Esophagus muscularis mucosa (tissue), 4 donors: ENCODE results near the gene MRO. TPM values are rescaled to one million over a fixed set of nuclear protein-coding genes. Genes with fewer than 3 reads are reported as not detected.
"Not testable (repeated sequence)": the region's sequence is repeated elsewhere in the genome, so short reads cannot be mapped to it uniquely, and the experiment has no call there.

Experiments
- DNase-seq: peaks from one replicate; pipeline ENCODE4 v3.0.0-alpha.2; 2017; ENCODE audit errors: extremely low spot score
- H3K27ac ChIP-seq, 4 donors: fragments of 200-600 bp; sonication (generic); replicated peaks in 1 of 4; 1 replicate in 3 of 4; 2 replicates in 1 of 4; pipeline ENCODE4 v1.5.1; 2016 to 2019; ENCODE audit warnings: mild to moderate bottlenecking in 1 of 4
- H3K27me3 ChIP-seq, 4 donors: fragments of 200-600 bp; sonication (generic); one replicate each; pipeline versions ENCODE4 v1.5.1 to v1.6.0; 2016 to 2019
- H3K36me3 ChIP-seq, 4 donors: fragments of 200-600 bp; sonication (generic); one replicate each; pipeline ENCODE4 v1.5.1; 2016 to 2019
- H3K4me1 ChIP-seq, 4 donors: fragments of 200-600 bp; sonication (generic); one replicate each; pipeline ENCODE4 v1.5.1; 2016 to 2019
- H3K4me3 ChIP-seq, 4 donors: fragments of 200-600 bp; sonication (generic); 1 replicate in 2 of 4; 2 replicates in 2 of 4; pipeline ENCODE4 v1.5.1; 2016 to 2019; ENCODE audit warnings: mild to moderate bottlenecking in 4 of 4, moderate library complexity in 1 of 4
- H3K9me3 ChIP-seq, 4 donors: fragments of 200-600 bp; sonication (generic); 1 replicate in 3 of 4; 2 replicates in 1 of 4; pipeline ENCODE4 v1.5.1; 2016 to 2019
- CTCF ChIP-seq, 3 experiments: fragments of 200-600 bp in 2 of 3; fragments of 450-650 bp in 1 of 3; sonication (generic) in 2 of 3; IDR thresholded peaks; one replicate each; pipeline ENCODE4 v1.5.1; 2017 to 2019; ENCODE audit warnings: antibody characterized with exemption in 3 of 3, mild to moderate bottlenecking in 2 of 3, moderate library complexity in 1 of 3
- EP300 ChIP-seq: sonication (generic); formaldehyde crosslinking; IDR thresholded peaks from one replicate; pipeline ENCODE4 v1.6.1; 2017; ENCODE audit warnings: antibody characterized with exemption
- POLR2A ChIP-seq: fragments of 450-650 bp; IDR thresholded peaks from one replicate; pipeline ENCODE4 v1.6.1; 2017; ENCODE audit warnings: antibody characterized with exemption, moderate library complexity, mild to moderate bottlenecking, low read depth
- POLR2AphosphoS5 ChIP-seq, 2 donors: sonication (generic); formaldehyde crosslinking; IDR thresholded peaks; one replicate each; pipeline ENCODE4 v1.6.1; 2017; ENCODE audit warnings: antibody characterized with exemption in 2 of 2
- WGBS: methylation state at CpG from one replicate; pipeline ENCODE4 v1.1.5; 2018; 5-methylcytosine and 5-hydroxymethylcytosine counted together
- intact Hi-C: fragments of 100-400 bp; cut with DNase I; formaldehyde crosslinking; loops from one replicate; pipeline ENCODE4 v1.15.1; 2023
- total RNA-seq, 4 donors: library from RNA; depleted of rRNA; stranded (reverse); fragments of >200 nt; gene quantifications; one replicate each; pipeline versions ENCODE4 v1.1.0 to v1.2.1, GENCODE V29; 2016

MRO gene
- total RNA-seq, 4 donors from 2014 or later = 0.52 to 1.4 (median 0.83) TPM

GRCh38 chr18:50839996-50840395, 20.2 kb upstream of the MRO start:
- no peak for DNase-seq
- Histone ChIP-seq H3K36me3 (no peaks in the 10 kb centered on the region), H3K27ac (no peak overlapping the region), H3K4me3 (no peak overlapping the region), H3K4me1 (peaks cover 0 to 7% (median 4%) of the 10 kb centered on the region in 4 donors), H3K27me3 (no peaks in the 10 kb centered on the region), H3K9me3 (no peaks in the 10 kb centered on the region)
- TF ChIP-seq EP300 (no peak), CTCF (IDR thresholded peaks at IDR 0.05) (no peak), POLR2A (no peak), POLR2AphosphoS5 (IDR thresholded peaks at IDR 0.05) (no peak)
- intact Hi-C loops = no loop called here
- WGBS = 74% methylated on average over 3 of the region's 3 CpGs

DNA sequence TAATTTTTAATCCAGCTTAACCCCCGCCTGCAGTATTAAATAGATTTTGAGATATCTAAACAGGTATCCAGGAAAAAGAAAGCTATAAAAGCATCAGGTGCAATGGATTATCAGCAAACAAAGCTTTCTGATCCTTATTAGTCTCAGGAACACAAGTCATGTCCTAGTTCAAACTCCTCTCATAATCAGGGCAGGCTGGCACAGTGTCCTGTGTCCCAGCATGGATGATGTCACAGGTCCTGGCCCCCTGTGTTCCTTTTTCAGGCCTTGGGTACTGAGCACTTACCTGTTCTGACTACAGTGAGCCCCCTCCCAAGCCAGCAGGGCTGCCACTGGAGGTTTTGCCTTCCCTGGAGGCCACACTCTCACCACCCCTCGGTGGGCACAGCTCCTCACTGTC, 19.5 kb upstream of the MRO start:
- DNase-seq = no peak
- no peak overlapping the region for H3K4me3 ChIP-seq
- no peak overlapping the region for H3K27ac ChIP-seq
- intact Hi-C loops = no loop called here
- H3K4me1 ChIP-seq = peaks cover 0 to 7% (median 3%) of the 10 kb centered on the region in 4 donors
- no peaks in the 10 kb centered on the region for H3K27me3 ChIP-seq
- no peaks in the 10 kb centered on the region for H3K9me3 ChIP-seq
- 91% methylated on average over 2 of the region's 2 CpGs for WGBS
- TF ChIP-seq POLR2A (no peak), CTCF (IDR thresholded peaks at IDR 0.05) (no peak), EP300 (no peak)
- no peaks in the 10 kb centered on the region for H3K36me3 ChIP-seq

GRCh38 chr18:50836521-50836957, 16.7 kb upstream of the MRO start:
- no peak for DNase-seq
- H3K4me3 ChIP-seq = no peak overlapping the region
- WGBS = 66% methylated on average over 2 of the region's 2 CpGs
- H3K36me3 ChIP-seq = no peaks in the 10 kb centered on the region
- TF ChIP-seq POLR2A (no peak), POLR2AphosphoS5 (IDR thresholded peaks at IDR 0.05) (no peak), EP300 (no peak), CTCF (IDR thresholded peaks at IDR 0.05) (no peak)
- intact Hi-C loops = no loop called here
- H3K4me1 ChIP-seq = peaks cover 0 to 7% (median 3%) of the 10 kb centered on the region in 4 donors
- H3K9me3 ChIP-seq = no peaks in the 10 kb centered on the region
- no peaks in the 10 kb centered on the region for H3K27me3 ChIP-seq
- H3K27ac ChIP-seq = no peak overlapping the region

- H3K36me3 ChIP-seq, H3K4me3 ChIP-seq, DNase-seq, H3K27me3 ChIP-seq, H3K9me3 ChIP-seq, intact Hi-C loops, H3K27ac ChIP-seq: not testable (repeated sequence)
- 91% methylated on average over 7 of the region's 7 CpGs for WGBS
- H3K4me1 ChIP-seq = peaks cover 0 to 17% (median 6%) of the 10 kb centered on the region in 4 donors
These were observed 13.7 kb upstream of the MRO start for GRCh38 chr18:50833496-50833895.

- Histone ChIP-seq H3K27ac (no peak overlapping the region), H3K4me3 (no peak overlapping the region), H3K4me1 (peaks cover 0 to 17% (median 6%) of the 10 kb centered on the region in 4 donors), H3K27me3 (no peaks in the 10 kb centered on the region), H3K36me3 (no peaks in the 10 kb centered on the region), H3K9me3 (no peaks in the 10 kb centered on the region)
- TF ChIP-seq EP300 = no peak
- TF ChIP-seq POLR2AphosphoS5 (IDR thresholded peaks at IDR 0.05) = no peak
- TF ChIP-seq POLR2A = no peak
- TF ChIP-seq CTCF (IDR thresholded peaks at IDR 0.05) = no peak
- 86% methylated on average over 2 of the region's 2 CpGs for WGBS
- intact Hi-C loops = no loop called here
- no peak for DNase-seq
These were observed 12.9 kb upstream of the MRO start for GRCh38 chr18:50832754-50833153.
